HG02840 (cell line): ENCODE data around the gene MSL2.
"Not testable (repeated sequence)": the region's sequence is repeated elsewhere in the genome, so short reads cannot be mapped to it uniquely, and the experiment has no call there.

ENCODE experiments used
- ATAC-seq: cut with Tn5 transposase; IDR thresholded peaks from one replicate; pipeline ENCODE4 v1.9.1; 2021; ENCODE audit warnings: mild to moderate bottlenecking, moderate library complexity, moderate number of reproducible peaks; ENCODE audit not compliant: unreplicated experiment, low FRiP score

MSL2 gene

GRCh38 chr3:136196064-136196400 lies at the start of gene MSL2:
Gene MSL2, minus strand, starts transcription at chr3:136196335. Its CDS starts 1,222 bp downstream, at chr3:136195113.
- ATAC-seq = peak; percentile 30

- ATAC-seq = no peak
These were observed 49.6 kb upstream of the MSL2 start for GRCh38 chr3:136245691-136246090.

DNA sequence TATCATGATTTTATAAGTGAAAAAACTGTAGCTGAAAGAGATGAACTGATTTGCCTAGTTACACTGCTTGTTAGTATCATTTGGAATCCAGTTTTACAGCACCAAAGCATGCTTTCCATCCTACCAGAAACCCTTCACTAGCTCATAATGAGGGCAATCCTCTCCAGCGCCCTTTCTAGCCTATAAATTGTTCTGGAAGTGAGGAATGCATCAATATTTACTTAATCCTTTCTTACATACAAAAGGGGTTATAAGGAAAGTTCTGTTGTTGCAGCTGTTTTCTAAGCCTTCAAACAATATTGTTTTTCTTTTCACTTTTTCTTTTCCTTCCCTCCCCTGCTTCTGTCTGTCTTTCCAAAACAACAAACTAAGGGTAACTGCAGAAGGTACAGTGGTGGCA lies 43.0 kb upstream of the MSL2 start:
- no peak for ATAC-seq

- ATAC-seq = no peak
These were observed 42.0 kb upstream of the MSL2 start for GRCh38 chr3:136237961-136238649.

GRCh38 chr3:136237103-136237502 lies 41.0 kb upstream of the MSL2 start:
- no peak for ATAC-seq

DNA sequence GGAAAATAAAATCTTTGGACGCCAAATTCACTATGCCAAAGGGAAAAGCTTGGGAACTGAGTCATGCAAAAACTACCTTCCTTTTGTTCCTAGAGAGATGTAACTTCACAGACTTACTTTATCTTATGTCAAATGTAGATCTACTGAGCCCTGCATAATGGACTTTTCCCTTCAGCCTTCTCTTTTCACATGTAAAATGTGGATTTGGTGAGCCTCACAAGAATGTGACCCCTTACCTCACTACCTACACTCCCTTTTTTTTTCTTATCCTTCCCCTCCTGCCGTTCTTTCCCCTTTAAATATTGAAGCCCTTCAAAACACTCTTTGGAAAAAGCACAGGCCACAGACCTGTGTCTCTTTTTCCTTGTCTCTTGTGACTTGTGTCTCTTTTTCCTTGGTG lies 40.0 kb upstream of the MSL2 start:
- no peak for ATAC-seq

DNA sequence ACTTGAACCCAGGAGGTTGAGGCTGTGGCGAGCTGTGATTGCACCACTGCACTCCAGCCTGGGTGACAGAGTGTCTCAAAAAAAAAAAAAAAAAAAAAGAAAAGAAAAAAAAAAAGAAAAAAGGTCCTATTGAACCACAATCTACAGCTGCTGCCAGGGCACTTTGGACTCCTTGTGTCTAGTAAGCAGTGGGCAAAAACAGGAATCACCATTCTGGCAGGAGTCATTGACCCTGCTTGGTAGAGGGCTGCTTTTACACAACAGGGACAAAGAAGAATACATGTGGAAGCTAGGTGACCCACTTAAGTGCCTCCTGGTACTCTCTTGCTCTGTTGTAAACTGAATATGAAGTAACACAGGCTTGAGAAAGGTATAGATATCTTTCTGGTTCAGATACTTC lies 39.4 kb upstream of the MSL2 start:
- ATAC-seq = no peak

DNA sequence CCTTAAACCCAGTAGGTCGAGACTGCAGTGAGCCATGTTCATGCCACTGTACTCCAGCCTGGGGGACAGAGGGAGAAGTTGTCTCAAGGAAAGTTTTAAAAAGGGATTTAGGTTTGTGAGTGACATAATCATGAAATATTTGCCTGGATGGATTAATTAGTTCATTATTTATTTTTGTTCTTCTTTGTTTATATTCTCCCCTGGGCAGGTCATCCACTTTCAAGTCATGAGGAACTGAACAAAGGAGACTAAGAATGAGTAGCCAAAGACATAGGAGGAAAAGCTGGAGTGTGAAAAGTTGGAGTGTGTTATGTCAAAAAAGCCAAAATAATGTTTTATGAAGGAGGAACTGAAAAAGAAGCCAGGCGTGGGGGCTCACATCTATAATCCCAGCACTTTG lies 36.3 kb upstream of the MSL2 start:
- ATAC-seq = no peak

GRCh38 chr3:136222746-136223145 lies 26.6 kb upstream of the MSL2 start:
- ATAC-seq = not testable (repeated sequence)

DNA sequence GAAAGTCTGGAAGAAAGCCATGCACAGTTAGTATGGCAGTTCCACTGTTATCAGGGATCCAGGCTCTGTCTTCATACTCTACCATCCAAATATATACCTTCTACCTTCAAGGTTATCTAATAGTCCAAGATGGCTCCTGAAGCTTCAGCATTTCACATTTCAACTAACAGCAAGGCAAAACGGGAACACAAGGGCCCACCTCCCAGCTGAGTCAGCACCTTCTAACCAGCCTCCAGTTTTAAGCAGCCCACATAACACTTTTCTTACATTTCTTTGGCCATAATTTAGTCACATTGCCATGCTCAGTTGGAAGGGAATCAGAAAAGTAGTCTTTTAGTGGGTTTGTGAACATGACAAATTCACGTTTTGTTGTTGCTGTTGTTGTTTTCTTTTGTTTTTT lies 15.4 kb upstream of the MSL2 start:
- ATAC-seq = no peak

GRCh38 chr3:136209921-136210320 lies 13.8 kb upstream of the MSL2 start:
- ATAC-seq = no peak

DNA sequence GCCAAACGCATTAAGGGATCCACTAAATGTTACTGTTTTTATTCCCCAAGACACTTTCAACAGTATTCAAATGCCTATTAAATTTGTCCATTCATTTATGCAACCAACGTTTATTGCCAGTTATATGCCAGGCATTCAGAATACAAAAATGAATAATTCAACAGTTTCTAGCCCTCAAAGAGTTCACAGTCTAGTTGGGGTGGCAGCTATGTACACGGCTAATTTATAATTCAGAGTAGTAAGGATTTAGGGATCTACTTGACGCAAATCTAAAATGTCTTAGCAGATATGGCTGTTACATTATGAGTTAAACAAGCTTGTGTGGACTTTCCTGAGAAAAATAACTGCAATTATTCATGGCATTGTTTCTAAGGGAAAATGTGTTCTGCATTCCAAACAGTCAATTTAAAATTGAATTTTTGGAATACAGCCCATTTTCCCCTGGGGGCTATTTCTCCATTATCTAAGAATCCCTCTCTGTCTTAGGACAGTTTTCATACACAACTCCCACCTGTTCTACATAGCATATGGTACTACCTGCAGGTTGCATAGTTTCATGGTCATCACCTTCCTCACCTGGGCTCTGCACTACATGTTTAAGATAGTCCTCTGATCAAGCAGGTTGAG lies 11.5 kb upstream of the MSL2 start:
- ATAC-seq = no peak

DNA sequence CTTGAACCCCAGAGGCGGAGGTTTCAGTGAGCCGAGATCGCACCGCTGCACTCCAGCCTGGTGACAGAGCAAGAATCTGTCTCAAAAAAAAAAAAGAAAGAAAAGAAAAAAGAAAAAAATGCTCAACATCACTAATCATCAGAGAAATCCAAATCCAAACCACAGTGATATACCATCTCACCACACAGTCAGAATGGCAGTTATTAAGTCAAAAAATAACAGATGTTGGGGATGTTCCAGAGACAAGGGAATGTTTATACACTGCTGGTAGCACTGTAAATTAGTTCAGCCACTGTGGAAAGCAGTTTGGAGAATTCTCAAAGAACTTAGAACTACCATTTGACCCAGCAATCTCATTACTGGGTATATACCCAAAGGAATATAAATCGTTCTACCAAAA lies 3.1 kb upstream of the MSL2 start:
- ATAC-seq = not testable (repeated sequence)

DNA sequence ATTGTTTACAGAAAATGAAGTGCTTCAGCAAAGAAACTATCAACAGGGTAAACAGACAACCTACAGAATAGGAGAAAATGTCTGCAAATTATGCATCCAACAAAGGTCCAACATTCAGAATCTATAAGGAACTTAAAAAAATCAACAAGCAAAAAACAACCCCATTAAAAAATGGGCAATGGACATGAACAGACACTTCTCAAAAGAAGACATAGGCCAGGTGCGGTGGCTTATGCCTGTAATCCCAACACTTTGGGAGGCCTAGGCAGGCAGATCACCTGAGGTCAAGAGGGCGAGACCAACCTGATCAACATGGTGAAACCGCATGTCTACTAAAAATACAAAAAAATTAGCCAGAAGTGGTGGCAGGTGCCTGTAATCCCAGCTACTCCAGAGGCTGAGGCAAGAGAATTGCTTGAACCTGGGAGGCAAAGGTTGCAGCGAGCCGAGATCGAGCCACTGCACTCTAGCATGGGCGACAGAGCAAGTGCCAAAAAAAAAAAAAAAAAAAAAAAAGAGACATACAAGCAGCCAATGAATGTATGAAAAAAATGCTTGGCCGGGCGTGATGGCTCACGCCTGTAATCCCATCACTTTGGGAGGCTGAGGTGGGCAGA lies 2.4 kb upstream of the MSL2 start:
- not testable (repeated sequence) for ATAC-seq

GRCh38 chr3:136197159-136197793 lies 1.1 kb upstream of the MSL2 start:
- ATAC-seq = no peak

- ATAC-seq = peak; percentile 71
These were observed 445 bp upstream of the MSL2 start for GRCh38 chr3:136196401-136197158.

GRCh38 chr3:136195258-136196063 lies 674 bp downstream of the MSL2 start:
- peak; percentile 37 for ATAC-seq

- no peak for ATAC-seq
These were observed 1.5 kb downstream of the MSL2 start for GRCh38 chr3:136194409-136195257.
